ENCODE results near the gene CLDN19.

Gene CLDN19, protein sequence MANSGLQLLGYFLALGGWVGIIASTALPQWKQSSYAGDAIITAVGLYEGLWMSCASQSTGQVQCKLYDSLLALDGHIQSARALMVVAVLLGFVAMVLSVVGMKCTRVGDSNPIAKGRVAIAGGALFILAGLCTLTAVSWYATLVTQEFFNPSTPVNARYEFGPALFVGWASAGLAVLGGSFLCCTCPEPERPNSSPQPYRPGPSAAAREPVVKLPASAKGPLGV

GRCh38 chr1:42739753-42740700 is at the start of gene CLDN19:
Gene CLDN19 (minus strand): TSS chr1:42740236. CDS start chr1:42740063, 173 bp downstream.
- DNase-seq: no peak

- DNase-seq: no peak
Measured at GRCh38 chr1:42788021-42788420, 48.0 kb upstream of the CLDN19 start.

DNA sequence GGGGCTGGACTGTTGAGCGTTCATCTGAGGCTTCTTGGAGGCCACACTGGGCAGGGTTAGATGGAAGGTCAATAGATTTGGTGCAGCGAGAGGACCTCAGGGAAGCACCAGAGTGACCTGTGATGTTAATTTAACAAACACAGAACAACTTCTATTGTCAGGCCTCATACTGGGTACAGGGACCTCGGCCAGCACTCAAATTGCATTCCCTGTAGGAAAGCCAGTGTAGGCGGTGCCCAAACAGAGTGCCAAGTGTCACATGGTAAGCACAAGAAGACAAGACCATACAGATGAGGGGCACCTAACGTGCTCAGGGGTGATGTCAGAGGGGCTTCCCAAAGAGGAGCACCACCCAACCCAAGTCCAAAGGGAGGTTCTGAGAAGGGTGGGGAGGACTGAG is 46.1 kb upstream of the CLDN19 start:
- no peak for DNase-seq

DNA sequence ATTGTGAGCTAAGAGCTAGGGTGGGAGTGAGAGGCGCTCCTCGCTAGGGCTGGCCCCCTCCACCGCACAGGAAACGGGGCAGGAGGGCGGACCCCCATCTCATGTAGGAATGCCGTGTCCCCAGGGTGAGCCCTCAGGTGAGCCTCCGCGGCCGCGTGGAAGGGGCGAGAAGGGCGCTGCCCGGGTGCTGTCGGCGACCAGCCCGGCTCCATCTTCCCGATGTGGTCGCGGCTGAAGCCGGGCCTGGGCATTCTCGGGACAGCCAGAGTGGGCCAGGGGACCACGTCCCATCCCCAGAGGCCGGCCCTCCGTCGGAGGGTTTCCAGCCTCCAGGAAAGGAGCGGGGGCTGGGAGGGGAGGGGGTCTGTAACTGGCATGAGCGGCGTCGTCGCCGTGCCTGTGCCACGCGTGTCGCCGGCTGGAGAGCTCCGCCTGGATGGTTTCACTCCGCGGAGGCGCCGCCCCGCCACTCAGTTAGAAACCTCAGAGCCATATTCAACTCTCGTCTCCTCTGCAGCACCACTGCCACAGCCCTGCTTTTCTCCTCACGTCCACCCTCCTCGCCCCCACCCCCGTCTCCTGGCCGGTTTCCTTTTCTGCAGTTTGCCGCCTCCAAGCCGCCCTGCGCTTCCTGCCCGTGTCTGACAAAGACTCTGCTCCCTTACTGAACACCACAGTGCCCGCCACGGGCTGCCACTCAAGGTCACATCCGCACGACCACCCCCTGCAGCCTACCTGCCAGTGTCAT is 45.1 kb upstream of the CLDN19 start, which contains the start of gene TMEM269:
TSS of gene TMEM269 (plus strand) at position 46 of the 748 bp plus-strand sequence. CDS start 4,903 bp downstream, outside the sequence.
- DNase-seq: no peak

DNA sequence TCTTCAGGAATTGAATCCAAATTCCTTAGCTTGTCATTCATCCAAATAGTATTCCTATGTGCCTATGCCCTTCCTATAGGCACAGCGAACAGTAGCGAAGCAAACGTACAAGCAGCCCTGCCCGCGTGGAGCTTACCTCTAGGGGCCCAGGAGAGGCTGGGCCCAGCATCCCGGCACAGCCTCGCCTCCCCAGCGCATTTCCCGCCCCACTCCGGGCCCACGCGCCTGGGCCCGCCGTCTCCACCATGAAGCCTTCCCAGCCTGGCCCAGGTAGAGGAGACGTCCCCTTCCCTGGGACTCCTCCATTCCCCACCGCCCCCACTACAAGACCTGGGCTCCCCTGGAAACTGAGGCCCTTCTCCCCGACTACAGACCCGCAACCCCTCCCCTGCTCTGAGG is 44.5 kb upstream of the CLDN19 start:
- DNase-seq: no peak

DNA sequence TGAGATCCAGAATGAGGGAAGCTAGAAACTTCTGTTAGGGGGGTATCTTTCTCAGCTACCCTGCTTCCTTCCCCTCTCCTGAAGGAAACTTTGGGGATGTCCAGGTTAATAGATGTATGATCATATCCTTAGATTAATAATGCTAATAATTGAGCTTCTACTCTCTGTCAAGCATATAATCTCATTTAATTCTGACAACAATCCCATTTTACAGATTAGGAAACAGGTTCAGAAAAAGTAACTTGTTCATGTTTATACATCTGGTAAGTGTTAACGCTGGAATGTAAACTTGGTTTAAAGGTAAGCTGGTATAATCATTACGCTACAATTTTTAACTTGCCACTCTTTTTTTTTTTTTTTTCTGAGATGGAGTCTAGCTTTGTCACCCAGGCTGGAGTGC is 43.1 kb upstream of the CLDN19 start:
- DNase-seq: no peak

- DNase-seq: no peak
Measured at GRCh38 chr1:42780176-42780575, 40.1 kb upstream of the CLDN19 start.

- no peak for DNase-seq
Measured at GRCh38 chr1:42779725-42780124, 39.7 kb upstream of the CLDN19 start.

- no peak for DNase-seq
Measured at GRCh38 chr1:42777852-42778251, 37.8 kb upstream of the CLDN19 start.

GRCh38 chr1:42776502-42776901 is 36.5 kb upstream of the CLDN19 start:
- no peak for DNase-seq

GRCh38 chr1:42774928-42775526 is 35.0 kb upstream of the CLDN19 start:
- no peak for DNase-seq

- DNase-seq: no peak
Measured at GRCh38 chr1:42773420-42773819, 33.4 kb upstream of the CLDN19 start.

- no peak for DNase-seq
Measured at GRCh38 chr1:42769811-42770210, 29.8 kb upstream of the CLDN19 start.

DNA sequence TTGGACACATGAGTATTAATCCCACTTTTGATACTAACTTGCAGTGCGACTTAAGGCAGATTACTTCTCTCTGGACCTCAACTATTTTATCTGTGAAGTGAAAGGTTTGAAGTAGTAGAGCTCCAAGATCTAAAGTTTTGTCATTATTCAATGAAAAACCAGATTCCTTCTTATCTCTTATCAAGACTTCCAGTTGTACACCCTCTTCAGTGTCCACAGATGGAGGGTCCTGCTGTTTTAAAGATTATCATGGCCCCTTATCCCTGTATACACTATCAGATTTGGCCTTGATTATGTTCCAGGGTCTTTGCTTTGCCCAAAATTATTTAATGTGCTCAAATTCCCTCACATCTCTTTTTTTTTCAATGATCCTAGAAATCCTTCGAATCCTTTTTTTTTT is 28.1 kb upstream of the CLDN19 start:
- DNase-seq: no peak

GRCh38 chr1:42767510-42768000 is 27.5 kb upstream of the CLDN19 start:
- DNase-seq: no peak

DNA sequence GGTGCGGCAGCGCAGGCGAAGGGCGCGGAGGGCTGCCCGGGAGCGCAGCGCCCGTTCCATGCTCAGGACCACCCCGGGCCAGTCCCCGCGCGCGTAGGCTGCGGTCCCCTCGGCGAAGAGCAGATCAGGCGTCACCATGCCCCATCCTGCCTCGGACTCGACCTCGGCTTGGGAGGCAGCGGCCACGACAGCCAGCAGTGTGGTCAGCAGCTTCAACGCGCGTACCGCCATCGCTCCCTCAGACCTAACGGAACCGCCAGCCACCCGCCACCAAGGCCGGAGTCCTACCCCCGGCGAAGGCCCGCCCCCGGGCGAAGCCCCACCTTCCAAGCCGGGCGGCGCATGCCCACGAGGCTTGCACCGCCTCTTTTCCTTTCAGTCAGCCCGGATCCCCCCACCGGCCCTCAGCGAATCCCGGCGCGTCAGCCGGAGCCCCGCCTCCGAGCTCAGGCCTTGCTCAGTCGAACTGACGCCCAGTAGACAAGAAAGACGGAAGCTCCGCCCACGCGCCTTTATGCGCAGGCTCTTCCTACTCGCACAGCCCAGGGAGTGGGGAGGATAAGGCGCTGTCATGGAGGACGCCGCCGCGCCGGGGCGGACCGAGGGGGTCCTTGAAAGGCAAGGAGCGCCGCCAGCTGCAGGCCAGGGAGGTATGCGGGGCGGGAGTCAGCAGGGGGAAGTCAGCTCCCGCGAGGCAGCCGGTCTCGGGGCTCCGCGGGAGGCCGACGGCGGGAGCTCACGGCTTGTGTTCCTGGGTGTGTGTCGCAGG is 26.9 kb upstream of the CLDN19 start, which contains the start of the genes C1orf50 and P3H1:
TSS of gene C1orf50 (plus strand) at position 509 of the 769 bp plus-strand sequence. CDS start at position 572, 63 bp downstream.
TSS of gene P3H1 (minus strand) at position 288 of the 769 bp plus-strand sequence. CDS start at position 231, 57 bp downstream.
- peak; percentile 87 for DNase-seq

DNA sequence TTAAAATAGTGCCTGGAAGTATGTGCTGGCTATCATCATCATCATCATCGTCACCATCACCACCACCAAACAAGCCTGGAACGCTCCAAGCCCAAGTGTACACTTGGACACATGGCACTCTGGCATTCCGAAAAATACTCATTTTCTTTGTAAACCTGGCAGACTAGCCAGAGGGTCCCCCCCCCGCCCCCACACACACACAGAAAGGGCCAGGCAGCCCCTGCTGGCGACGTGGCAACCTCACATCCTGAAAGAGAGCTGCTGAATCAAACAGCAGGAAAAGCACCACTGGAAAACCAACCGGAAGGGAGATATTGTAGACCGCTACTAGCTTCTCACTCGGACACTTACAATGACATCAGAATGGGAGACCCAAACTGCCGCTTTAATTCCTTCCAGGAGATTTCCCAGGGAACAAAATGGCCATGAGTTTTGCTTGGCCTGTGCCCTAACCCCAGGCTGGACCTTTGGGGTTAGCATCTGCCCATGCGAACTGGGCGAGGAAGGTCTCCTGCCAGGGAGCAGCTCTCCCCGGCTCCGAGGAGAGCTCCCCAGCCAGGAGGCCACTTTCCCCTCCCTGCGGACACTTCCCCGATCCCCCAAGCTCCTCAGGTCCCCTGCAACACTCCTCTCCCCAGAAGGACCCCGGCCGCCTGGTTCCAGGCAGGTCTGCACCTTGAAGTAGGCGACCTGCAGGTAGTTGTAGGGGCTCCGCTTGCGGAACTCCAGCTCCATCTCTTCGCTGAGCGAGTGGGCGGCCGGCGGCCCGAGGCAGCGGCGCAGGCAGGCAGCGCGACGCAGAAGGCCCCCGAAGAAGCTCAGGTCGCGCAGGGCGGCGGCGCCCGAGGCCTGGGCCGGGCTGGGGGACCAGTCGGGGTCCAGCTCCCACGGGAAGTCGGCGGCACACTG is 26.1 kb upstream of the CLDN19 start:
- no peak for DNase-seq

DNA sequence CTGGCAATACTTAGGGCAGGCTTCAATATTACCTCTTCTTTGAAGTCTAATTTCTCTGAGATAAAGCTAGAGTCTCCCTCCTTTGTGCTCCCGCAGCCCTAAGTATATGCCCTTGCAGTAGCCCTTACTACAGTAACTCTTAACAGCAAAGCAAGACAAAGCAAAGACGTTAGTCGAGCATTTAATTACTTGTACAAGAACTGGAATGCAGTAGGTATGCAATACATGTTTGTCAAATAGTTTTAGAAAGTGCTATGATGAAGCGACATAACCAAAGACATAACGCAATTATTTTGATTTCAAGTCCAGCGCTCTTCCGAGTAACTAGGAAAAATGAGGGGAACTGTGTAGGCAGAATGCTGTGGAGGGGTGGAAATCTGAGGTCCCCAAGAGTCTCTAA is 25.2 kb upstream of the CLDN19 start:
- DNase-seq: no peak

- no peak for DNase-seq
Measured at GRCh38 chr1:42762269-42762668, 22.2 kb upstream of the CLDN19 start.

DNA sequence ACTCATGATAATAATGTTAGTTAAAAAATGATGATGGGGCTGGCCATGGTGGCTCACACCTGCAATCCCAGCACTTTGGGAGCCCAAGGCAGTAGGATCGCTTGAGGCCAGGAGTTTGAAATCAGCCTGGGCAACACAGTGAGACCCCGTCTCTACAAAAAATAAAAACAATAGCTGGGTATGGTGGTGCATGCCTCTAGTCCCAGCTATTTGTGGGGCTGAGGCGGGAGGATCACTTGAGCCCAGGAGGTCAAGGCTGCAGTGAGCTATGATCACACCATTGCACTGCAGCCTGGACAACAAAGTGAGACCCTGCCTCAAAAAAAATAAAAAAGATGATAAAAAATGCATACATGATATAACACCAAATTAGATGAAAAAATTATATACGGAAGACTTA is 21.5 kb upstream of the CLDN19 start:
- no peak for DNase-seq

DNA sequence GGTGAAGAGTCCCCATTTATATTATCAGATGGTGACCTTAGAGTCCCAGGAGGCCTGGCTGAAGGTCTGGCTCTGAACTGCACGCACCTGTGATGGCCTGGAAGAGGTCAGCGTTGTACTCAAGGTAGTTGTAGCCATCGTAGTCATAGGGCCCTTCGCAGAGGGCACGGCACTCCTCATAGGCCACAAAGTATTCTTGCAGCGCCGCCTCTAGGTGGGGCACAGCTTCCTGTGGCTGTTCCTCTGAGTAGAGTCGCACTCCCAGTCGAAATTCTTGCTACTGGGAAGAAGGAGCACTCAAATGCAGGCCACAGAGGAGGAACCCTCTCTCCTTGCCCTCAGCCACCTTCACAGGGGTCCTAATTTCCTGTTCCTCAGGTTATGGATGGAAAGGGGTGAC is 19.1 kb upstream of the CLDN19 start:
- DNase-seq: no peak
